Esophagus muscularis mucosa (tissue), 3 donors: ENCODE measurements around the gene TMSB10.

Experiments used
- CTCF ChIP-seq, 3 experiments: fragments of 200-600 bp in 2 of 3; fragments of 450-650 bp in 1 of 3; sonication (generic) in 2 of 3; IDR thresholded peaks; one replicate each; pipeline ENCODE4 v1.5.1; 2017 to 2019; ENCODE audit warnings: antibody characterized with exemption in 3 of 3, mild to moderate bottlenecking in 2 of 3, moderate library complexity in 1 of 3
- POLR2A ChIP-seq: fragments of 450-650 bp; IDR thresholded peaks from one replicate; pipeline ENCODE4 v1.6.1; 2017; ENCODE audit warnings: antibody characterized with exemption, moderate library complexity, mild to moderate bottlenecking, low read depth

GRCh38 chr2:84919885-84920580 lies 14.6 kb downstream of the TMSB10 start:
- TF ChIP-seq POLR2A (no peak), CTCF (IDR thresholded peaks at IDR 0.05) (no peak)
